ENCODE data around the gene FARP1. TPM values are rescaled to one million over a fixed set of nuclear protein-coding genes. Genes with fewer than 3 reads are reported as not detected.

Gene FARP1
- polyA plus RNA-seq, 4 donors: 222 to 270 (median 241) TPM

GRCh38 chr13:98466634-98467236, 323.8 kb downstream of the FARP1 start:
- DNase-seq (ENCODE audit: low read depth in 4 of 4, low spot score in 2 of 4): no peak

- no peak for DNase-seq (ENCODE audit: low read depth in 4 of 4, low spot score in 2 of 4)
These were observed 324.5 kb downstream of the FARP1 start for GRCh38 chr13:98467263-98467985.

GRCh38 chr13:98468361-98468760, 325.5 kb downstream of the FARP1 start:
- DNase-seq (ENCODE audit: low read depth in 4 of 4, low spot score in 2 of 4): no peak

- no peak for DNase-seq (ENCODE audit: low read depth in 4 of 4, low spot score in 2 of 4)
These were observed 326.0 kb downstream of the FARP1 start for GRCh38 chr13:98468929-98469328.

- no peak for DNase-seq (ENCODE audit: low read depth in 4 of 4, low spot score in 2 of 4)
These were observed 328.0 kb downstream of the FARP1 start for GRCh38 chr13:98470920-98471319.

- DNase-seq (ENCODE audit: low read depth in 4 of 4, low spot score in 2 of 4): no peak
These were observed 329.0 kb downstream of the FARP1 start for GRCh38 chr13:98471934-98472333.

GRCh38 chr13:98473135-98473787, 330.4 kb downstream of the FARP1 start:
- DNase-seq (ENCODE audit: low read depth in 4 of 4, low spot score in 2 of 4): no peak

- DNase-seq (ENCODE audit: low read depth in 4 of 4, low spot score in 2 of 4): no peak
These were observed 330.9 kb downstream of the FARP1 start for GRCh38 chr13:98473788-98474144.

- DNase-seq (ENCODE audit: low read depth in 4 of 4, low spot score in 2 of 4): no peak
These were observed 331.4 kb downstream of the FARP1 start for GRCh38 chr13:98474292-98474691.

- DNase-seq (ENCODE audit: low read depth in 4 of 4, low spot score in 2 of 4): no peak
These were observed 331.9 kb downstream of the FARP1 start for GRCh38 chr13:98474761-98475160.

GRCh38 chr13:98475522-98475921, 332.6 kb downstream of the FARP1 start:
- DNase-seq (ENCODE audit: low read depth in 4 of 4, low spot score in 2 of 4): no peak

- no peak for DNase-seq (ENCODE audit: low read depth in 4 of 4, low spot score in 2 of 4)
These were observed 333.2 kb downstream of the FARP1 start for GRCh38 chr13:98476106-98476505.

- no peak for DNase-seq (ENCODE audit: low read depth in 4 of 4, low spot score in 2 of 4)
These were observed 333.7 kb downstream of the FARP1 start for GRCh38 chr13:98476538-98476966.

GRCh38 chr13:98478189-98479129, 335.6 kb downstream of the FARP1 start:
- DNase-seq (ENCODE audit: low read depth in 4 of 4, low spot score in 2 of 4): no peak

GRCh38 chr13:98479496-98480003, 336.7 kb downstream of the FARP1 start:
- DNase-seq (ENCODE audit: low read depth in 4 of 4, low spot score in 2 of 4): no peak

- DNase-seq (ENCODE audit: low read depth in 4 of 4, low spot score in 2 of 4): no peak
These were observed 338.3 kb downstream of the FARP1 start for GRCh38 chr13:98480915-98481877.

GRCh38 chr13:98482476-98483444, 339.9 kb downstream of the FARP1 start:
- DNase-seq (ENCODE audit: low read depth in 4 of 4, low spot score in 2 of 4): no peak

GRCh38 chr13:98483601-98484288, 340.9 kb downstream of the FARP1 start:
- DNase-seq (ENCODE audit: low read depth in 4 of 4, low spot score in 2 of 4): no peak
